Smooth muscle cell of the pulmonary artery (primary cell): Measurements from ENCODE around the gene HIPK3. TPM values are rescaled to one million over a fixed set of nuclear protein-coding genes. Genes with fewer than 3 reads are reported as not detected.

Experiments used
- total RNA-seq: library from RNA; depleted of rRNA; stranded (reverse); fragments of >200 nt; gene quantifications from 2 replicates; pipeline ENCODE4 v1.2.3, GENCODE V29; 2014

HIPK3 gene
- total RNA-seq, result 86.8 and 104 TPM in 2 replicates

GRCh38 chr11:33257160-33257896, at the start of gene HIPK3:
TSS of gene HIPK3 (plus strand) at chr11:33257381.

GRCh38 chr11:33375688-33376311, 118.6 kb downstream of the HIPK3 start, which contains the start of gene KIAA1549L:
TSS of gene KIAA1549L (plus strand) at chr11:33376108.

Other genes with a start within 250 kb of the HIPK3 start
- gene DEPDC7, start 241.5 kb upstream of the HIPK3 start, total RNA-seq, result 3.8 and 4.6 TPM in 2 replicates
- 30.2 and 32.6 TPM in 2 replicates for gene TCP11L1, start 217.8 kb upstream of the HIPK3 start, total RNA-seq
- 19.0 and 21.0 TPM in 2 replicates for gene CSTF3, start 95.9 kb upstream of the HIPK3 start, total RNA-seq
- 5.3 and 11.2 TPM in 2 replicates for gene KIAA1549L, start 118.7 kb downstream of the HIPK3 start, total RNA-seq